WI38 (cell line): ENCODE measurements around the gene ZNF423.

ENCODE experiments used
- H3K4me3 ChIP-seq: 2 replicates; pipeline ENCODE4 v1.5.1; 2011; ENCODE audit warnings: low read depth, mild to moderate bottlenecking, control low read depth, low read length
- CTCF ChIP-seq: IDR thresholded peaks from 2 replicates; pipeline ENCODE4 v1.5.1; 2012; ENCODE audit warnings: low read depth, mild to moderate bottlenecking, control low read depth, low read length

Gene ZNF423

DNA sequence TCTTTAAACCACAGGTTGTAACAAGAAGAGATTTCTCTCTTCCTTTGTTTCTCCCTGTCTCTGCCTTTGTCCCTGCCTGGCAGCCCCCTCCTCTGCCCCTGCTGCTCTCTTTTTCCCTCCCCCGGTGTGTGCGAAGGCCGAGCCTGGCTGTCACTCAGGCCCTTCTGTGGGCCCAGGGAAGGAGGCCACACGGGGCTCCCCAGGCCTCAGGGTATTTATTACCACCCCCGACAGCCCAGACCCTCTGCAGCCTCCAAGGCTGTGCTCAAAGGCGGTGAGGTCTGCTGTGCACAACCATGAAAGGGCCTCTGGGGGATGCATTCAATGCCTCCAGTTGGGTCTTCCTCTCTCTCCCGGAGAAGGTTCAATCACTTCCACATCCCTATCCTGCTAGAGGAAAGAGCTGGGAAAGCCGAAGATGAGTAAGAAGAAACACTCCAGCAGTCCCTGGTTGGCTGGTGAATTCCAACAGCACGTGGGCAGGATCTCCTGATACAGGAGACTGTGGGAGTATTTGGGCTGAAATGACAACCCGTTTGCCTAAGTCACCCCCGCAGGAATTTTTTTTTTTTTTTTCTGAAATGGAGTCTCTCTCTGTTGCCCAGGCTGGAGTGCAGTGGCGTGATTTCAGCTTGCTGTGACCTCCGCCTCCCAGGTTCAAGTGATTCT, 34.2 kb downstream of the ZNF423 start:
- no peak overlapping the region for H3K4me3 ChIP-seq
- TF ChIP-seq CTCF: no peak

DNA sequence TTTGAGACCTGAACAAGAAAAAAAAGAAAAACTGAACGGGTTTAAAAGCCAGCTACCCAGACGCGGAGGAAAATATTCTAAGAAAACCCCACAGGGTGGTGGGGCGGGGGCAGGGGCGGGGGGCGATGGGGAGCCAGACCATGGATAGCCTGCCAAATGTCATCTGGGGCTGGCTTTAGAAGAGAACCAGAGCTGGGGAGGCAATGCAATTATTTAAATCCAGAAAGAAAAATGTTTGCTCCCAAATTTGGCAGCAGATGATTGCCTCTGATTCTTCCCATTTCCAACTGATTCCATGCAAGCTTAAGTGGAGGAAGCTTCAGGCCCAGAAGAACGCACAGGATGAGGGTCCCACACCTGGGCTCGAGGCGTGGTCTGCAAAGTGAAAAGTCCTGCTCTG, 34.8 kb downstream of the ZNF423 start:
- no peak for TF ChIP-seq CTCF
- no peak overlapping the region for H3K4me3 ChIP-seq

- TF ChIP-seq CTCF: no peak
- no peak overlapping the region for H3K4me3 ChIP-seq
Observed at GRCh38 chr16:49817754-49818507, 38.0 kb downstream of the ZNF423 start.

GRCh38 chr16:49816875-49817274, 39.0 kb downstream of the ZNF423 start:
- no peak for TF ChIP-seq CTCF
- no peak overlapping the region for H3K4me3 ChIP-seq

DNA sequence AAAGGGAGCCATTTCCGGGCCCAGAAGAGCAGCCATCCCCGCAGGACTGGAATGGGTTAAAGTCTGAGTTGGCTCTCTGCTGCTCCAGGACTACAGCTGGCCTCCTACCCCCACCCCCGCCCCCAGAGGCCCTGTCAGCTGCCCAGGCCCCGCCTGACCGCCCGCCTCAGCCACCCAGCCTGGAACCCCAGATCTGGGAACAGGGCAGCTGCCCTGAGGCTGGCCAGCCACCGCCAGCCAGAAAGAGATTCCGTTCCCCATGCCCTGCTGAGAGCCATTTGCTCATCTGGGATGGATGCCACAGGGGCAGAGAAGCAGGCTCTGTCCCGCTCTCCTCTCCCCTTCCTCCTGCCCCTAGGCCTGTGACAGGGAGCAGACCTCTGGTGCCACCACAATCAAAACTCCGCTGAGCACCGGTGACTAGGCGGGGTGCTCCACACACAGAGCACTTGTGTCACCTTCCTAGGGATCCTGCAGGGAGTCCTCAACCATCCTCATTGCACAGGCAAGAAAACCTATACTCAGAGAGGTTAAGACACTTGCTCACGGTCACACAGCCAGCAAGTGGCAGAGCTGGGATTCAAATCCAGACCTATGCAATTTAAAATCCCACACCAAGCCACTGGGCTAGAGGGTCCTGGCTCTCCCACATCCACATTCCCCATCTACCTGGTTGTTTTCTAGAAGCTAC, 44.1 kb downstream of the ZNF423 start:
- TF ChIP-seq CTCF: no peak
- H3K4me3 ChIP-seq: no peak overlapping the region

- H3K4me3 ChIP-seq: no peak overlapping the region
- no peak for TF ChIP-seq CTCF
Observed at GRCh38 chr16:49810831-49811230, 45.1 kb downstream of the ZNF423 start.

- TF ChIP-seq CTCF: no peak
- no peak overlapping the region for H3K4me3 ChIP-seq
Observed at GRCh38 chr16:49809561-49809960, 46.4 kb downstream of the ZNF423 start.
